ENCODE data around the gene HOXA5.

HOXA5 gene

GRCh38 chr7:27116031-27116961, 27.2 kb downstream of the HOXA5 start:
- DNase-seq = no peak

GRCh38 chr7:27115221-27116026, 28.1 kb downstream of the HOXA5 start:
- DNase-seq = no peak

- DNase-seq = no peak
Measured at GRCh38 chr7:27114881-27115220, 28.6 kb downstream of the HOXA5 start.

GRCh38 chr7:27113991-27114769, 29.3 kb downstream of the HOXA5 start:
- DNase-seq = no peak

GRCh38 chr7:27112955-27113949, 30.2 kb downstream of the HOXA5 start:
- DNase-seq = no peak

GRCh38 chr7:27112361-27112760, 31.1 kb downstream of the HOXA5 start:
- DNase-seq = no peak

GRCh38 chr7:27111751-27112277, 31.7 kb downstream of the HOXA5 start:
- no peak for DNase-seq

GRCh38 chr7:27111042-27111750, 32.3 kb downstream of the HOXA5 start:
- DNase-seq = no peak

GRCh38 chr7:27110186-27111031, 33.1 kb downstream of the HOXA5 start:
- no peak for DNase-seq

- DNase-seq = no peak
Measured at GRCh38 chr7:27109466-27110185, 33.9 kb downstream of the HOXA5 start.

GRCh38 chr7:27108390-27109127, 34.9 kb downstream of the HOXA5 start:
- DNase-seq = no peak

GRCh38 chr7:27107391-27108381, 35.8 kb downstream of the HOXA5 start:
- DNase-seq = no peak

GRCh38 chr7:27106901-27107240, 36.6 kb downstream of the HOXA5 start:
- DNase-seq = no peak

- DNase-seq = no peak
Measured at GRCh38 chr7:27106181-27106900, 37.1 kb downstream of the HOXA5 start.

- no peak for DNase-seq
Measured at GRCh38 chr7:27105301-27106031, 38.0 kb downstream of the HOXA5 start.

Measured in activated naive CD4-positive, alpha-beta T cell treated with Interleukin-2 at 50 U/mL for 16 hours (primary cell).